ENCODE results near the gene ACTL6B.

DNA sequence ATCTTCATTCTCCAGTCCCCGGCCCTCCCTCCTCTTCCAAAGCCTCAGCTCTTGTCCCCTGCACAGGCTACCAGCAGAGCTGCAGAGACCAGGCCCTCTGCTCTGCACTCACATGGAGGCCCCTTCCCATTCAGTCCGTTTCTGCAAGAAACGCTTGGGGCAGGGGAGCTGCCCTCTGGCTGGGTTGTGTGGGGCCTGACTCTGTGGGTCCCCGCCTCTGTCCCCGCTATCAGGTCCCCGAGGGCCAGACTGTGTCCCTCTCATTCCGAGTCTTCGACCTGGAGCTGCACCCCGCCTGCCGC lies 52.6 kb downstream of the ACTL6B start:
- TF ChIP-seq, protein P1, sequence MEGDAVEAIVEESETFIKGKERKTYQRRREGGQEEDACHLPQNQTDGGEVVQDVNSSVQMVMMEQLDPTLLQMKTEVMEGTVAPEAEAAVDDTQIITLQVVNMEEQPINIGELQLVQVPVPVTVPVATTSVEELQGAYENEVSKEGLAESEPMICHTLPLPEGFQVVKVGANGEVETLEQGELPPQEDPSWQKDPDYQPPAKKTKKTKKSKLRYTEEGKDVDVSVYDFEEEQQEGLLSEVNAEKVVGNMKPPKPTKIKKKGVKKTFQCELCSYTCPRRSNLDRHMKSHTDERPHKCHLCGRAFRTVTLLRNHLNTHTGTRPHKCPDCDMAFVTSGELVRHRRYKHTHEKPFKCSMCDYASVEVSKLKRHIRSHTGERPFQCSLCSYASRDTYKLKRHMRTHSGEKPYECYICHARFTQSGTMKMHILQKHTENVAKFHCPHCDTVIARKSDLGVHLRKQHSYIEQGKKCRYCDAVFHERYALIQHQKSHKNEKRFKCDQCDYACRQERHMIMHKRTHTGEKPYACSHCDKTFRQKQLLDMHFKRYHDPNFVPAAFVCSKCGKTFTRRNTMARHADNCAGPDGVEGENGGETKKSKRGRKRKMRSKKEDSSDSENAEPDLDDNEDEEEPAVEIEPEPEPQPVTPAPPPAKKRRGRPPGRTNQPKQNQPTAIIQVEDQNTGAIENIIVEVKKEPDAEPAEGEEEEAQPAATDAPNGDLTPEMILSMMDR (IDR thresholded peaks at IDR 0.05; ENCODE audit: low read depth, low read length) = no peak
- TF ChIP-seq, protein P2, sequence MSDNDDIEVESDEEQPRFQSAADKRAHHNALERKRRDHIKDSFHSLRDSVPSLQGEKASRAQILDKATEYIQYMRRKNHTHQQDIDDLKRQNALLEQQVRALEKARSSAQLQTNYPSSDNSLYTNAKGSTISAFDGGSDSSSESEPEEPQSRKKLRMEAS (IDR thresholded peaks at IDR 0.05; ENCODE audit: low read depth, low read length) = no peak
- TF ChIP-seq POLR2A (IDR thresholded peaks at IDR 0.05; ENCODE audit: extremely low read depth, insufficient read length) = no peak
